Left lung (tissue), 10 donors: ENCODE results near the gene GABRB2. TPM values are rescaled to one million over a fixed set of nuclear protein-coding genes. Genes with fewer than 3 reads are reported as not detected.

ENCODE experiments used
- ATAC-seq: fragments of 200-7000 bp; cut with Tn5 transposase; one replicate; pipeline ENCODE4 v1.9.1; 2020; ENCODE audit warnings: moderate library complexity
- DNase-seq, 4 donors: peaks; one replicate each; pipeline ENCODE4 v3.0.0-alpha.2; 2013 to 2020
- H3K27ac ChIP-seq, 2 donors: fragments of 200-600 bp; sonication (generic) in 1 of 2; one replicate each; pipeline versions ENCODE4 v1.5.0 to v1.8.0; 2020 to 2021
- H3K27me3 ChIP-seq, 2 donors: fragments of 200-600 bp; sonication (generic) in 1 of 2; one replicate each; pipeline versions ENCODE4 v1.5.0 to v1.8.0; 2020 to 2021
- H3K36me3 ChIP-seq, 2 donors: fragments of 200-600 bp; sonication (generic) in 1 of 2; one replicate each; pipeline versions ENCODE4 v1.5.0 to v1.8.0; 2020 to 2021
- H3K4me1 ChIP-seq, 2 donors: fragments of 200-600 bp; one replicate each; pipeline ENCODE4 v1.8.0; 2021
- H3K4me3 ChIP-seq, 2 donors: fragments of 200-600 bp; sonication (generic) in 1 of 2; one replicate each; pipeline versions ENCODE4 v1.5.0 to v1.8.0; 2020 to 2021; ENCODE audit warnings: mild to moderate bottlenecking in 1 of 2
- H3K9me3 ChIP-seq, 2 donors: fragments of 200-600 bp; sonication (generic) in 1 of 2; one replicate each; pipeline versions ENCODE4 v1.5.0 to v1.8.0; 2020 to 2021
- intact Hi-C, 2 donors: fragments of 100-400 bp; cut with DNase I; formaldehyde crosslinking; loops; one replicate each; pipeline versions ENCODE4 v1.11.2 to v1.14.2; 2022
- polyA plus RNA-seq, 6 donors: library from polyadenylated mRNA; unstranded; fragments of 120-200 nt; gene quantifications; one replicate each; pipeline ENCODE4 v1.2.1, GENCODE V29; 2013; ENCODE audit not compliant: insufficient read length in 6 of 6
- total RNA-seq, 2 donors: library from RNA; stranded (reverse); fragmentation: NEBNext Ultra II Directional; extraction: Animal tissue kit (Norgen Biotek cat#: 25700); gene quantifications; one replicate each; pipeline ENCODE4 v1.2.1, GENCODE V29; 2021
- TF ChIP-seq, protein P1 (sequence below), 2 donors: fragments of 200-600 bp; sonication (generic) in 1 of 2; IDR thresholded peaks; one replicate each; pipeline versions ENCODE4 v1.5.0 to v1.8.0; 2021; ENCODE audit warnings: antibody characterized with exemption in 2 of 2
- donor health status: DM: no; HTN: yes; CAD: no.
- donor health status: DM: no; HTN: no; CAD: no.

Gene GABRB2
- total and polyA plus RNA-seq, 8 donors, result 0.50 to 3.1 (median 1.6) TPM

DNA sequence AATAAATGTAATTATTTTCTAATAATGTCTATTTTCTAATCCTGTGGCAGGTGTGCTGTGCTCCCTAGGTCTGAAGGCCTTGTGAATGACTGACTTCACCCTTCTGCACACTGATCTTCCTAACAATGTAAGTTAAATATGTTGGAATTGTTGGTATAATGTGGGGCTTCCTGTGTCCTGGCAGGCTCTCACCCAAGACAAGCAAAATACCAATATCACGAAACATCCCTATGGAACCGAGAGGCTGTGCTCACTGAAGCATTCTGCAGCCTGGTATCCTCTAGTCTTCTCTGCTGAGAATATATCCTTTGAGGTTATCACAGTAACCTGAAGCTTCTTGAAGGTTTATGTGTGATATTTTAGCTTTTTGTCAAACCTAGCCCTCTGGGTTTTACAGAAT, 159.4 kb downstream of the GABRB2 start:
- intact Hi-C loops, result no loop called here
- Histone ChIP-seq H3K36me3 (no peaks in the 10 kb centered on the region), H3K4me3 (no peak overlapping the region), H3K9me3 (no peaks in the 10 kb centered on the region), H3K27me3 (no peaks in the 10 kb centered on the region), H3K4me1 (no peaks in the 10 kb centered on the region), H3K27ac (no peak overlapping the region)
- no peak for DNase-seq
- TF ChIP-seq, protein P1, sequence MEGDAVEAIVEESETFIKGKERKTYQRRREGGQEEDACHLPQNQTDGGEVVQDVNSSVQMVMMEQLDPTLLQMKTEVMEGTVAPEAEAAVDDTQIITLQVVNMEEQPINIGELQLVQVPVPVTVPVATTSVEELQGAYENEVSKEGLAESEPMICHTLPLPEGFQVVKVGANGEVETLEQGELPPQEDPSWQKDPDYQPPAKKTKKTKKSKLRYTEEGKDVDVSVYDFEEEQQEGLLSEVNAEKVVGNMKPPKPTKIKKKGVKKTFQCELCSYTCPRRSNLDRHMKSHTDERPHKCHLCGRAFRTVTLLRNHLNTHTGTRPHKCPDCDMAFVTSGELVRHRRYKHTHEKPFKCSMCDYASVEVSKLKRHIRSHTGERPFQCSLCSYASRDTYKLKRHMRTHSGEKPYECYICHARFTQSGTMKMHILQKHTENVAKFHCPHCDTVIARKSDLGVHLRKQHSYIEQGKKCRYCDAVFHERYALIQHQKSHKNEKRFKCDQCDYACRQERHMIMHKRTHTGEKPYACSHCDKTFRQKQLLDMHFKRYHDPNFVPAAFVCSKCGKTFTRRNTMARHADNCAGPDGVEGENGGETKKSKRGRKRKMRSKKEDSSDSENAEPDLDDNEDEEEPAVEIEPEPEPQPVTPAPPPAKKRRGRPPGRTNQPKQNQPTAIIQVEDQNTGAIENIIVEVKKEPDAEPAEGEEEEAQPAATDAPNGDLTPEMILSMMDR (IDR thresholded peaks at IDR 0.05), result no peak
- ATAC-seq, result no peak

DNA sequence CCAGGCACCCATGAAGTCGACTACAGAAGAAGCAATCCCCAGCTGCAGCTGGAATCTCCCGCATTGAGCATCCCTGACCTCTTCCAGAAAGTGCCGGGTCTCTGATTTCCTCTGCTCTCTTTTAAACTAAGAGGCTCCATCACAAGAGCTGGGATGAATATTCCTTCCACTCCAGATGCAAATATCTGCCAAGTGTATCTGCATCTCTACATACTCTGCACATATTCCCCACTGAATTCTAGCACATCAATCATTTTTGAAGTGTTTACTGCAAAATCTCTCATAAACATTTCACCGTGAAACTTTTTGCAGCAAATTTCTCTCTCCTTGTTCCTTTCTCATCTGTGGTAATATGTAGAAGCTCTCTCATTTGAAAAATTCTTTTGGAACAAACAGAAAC, 161.5 kb downstream of the GABRB2 start:
- TF ChIP-seq, protein P1 (IDR thresholded peaks at IDR 0.05), result no peak
- intact Hi-C loops, result no loop called here
- Histone ChIP-seq H3K27me3 (no peaks in the 10 kb centered on the region), H3K9me3 (no peaks in the 10 kb centered on the region), H3K36me3 (no peaks in the 10 kb centered on the region), H3K4me3 (no peak overlapping the region), H3K27ac (no peak overlapping the region), H3K4me1 (no peaks in the 10 kb centered on the region)
- ATAC-seq (no peak), DNase-seq (no peak)

DNA sequence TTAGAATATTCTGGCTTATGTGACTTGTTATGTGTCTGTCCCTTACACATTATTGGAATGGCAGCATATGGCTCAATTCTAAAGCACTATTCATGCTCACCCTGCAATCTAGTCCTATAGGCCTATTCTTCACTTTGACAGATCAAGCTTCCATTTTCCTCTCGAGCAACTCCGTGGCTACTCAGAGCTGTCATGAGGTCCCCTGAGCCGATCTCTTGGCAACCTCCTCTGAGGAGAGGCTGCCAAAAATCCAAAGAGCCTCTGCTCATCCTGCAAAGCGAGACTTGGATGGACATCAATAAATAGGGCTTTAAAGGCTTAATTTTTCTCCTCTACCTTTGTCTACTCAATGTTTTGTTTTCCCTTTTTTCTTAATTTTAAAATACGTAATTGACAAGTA, 163.8 kb downstream of the GABRB2 start:
- intact Hi-C loops, result no loop called here
- Histone ChIP-seq H3K27me3 (no peaks in the 10 kb centered on the region), H3K9me3 (no peaks in the 10 kb centered on the region), H3K36me3 (no peaks in the 10 kb centered on the region), H3K4me3 (no peak overlapping the region), H3K4me1 (no peaks in the 10 kb centered on the region), H3K27ac (no peak overlapping the region)
- TF ChIP-seq, protein P1 (IDR thresholded peaks at IDR 0.05), result no peak
- ATAC-seq, result no peak
- DNase-seq, result no peak

DNA sequence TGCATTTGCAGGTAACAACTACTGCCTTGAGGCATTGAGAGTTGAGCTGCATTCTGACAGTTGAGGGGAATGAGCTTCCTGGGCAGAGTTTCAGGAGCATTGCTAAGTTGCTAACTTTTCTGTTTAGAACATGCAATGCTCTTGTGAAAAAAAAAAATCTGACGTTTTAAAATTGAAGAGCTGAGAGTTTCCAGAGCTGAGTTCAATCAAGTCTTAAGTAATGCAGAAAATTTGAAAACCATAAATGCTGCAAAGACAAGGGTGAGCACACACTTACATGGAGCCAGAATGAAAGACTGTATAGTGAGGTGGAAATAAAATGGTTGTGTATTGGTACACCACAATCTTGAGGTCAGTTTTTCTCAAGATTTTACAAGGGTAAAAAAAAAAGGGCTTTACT, 166.0 kb downstream of the GABRB2 start:
- TF ChIP-seq, protein P1 (IDR thresholded peaks at IDR 0.05), result no peak
- no peak overlapping the region for H3K27ac ChIP-seq
- intact Hi-C loops, result no loop called here
- no peak overlapping the region for H3K4me3 ChIP-seq
- H3K9me3 ChIP-seq, result no peaks in the 10 kb centered on the region
- H3K27me3 ChIP-seq, result no peaks in the 10 kb centered on the region
- H3K4me1 ChIP-seq, result no peaks in the 10 kb centered on the region
- DNase-seq (no peak), ATAC-seq (no peak)
- no peaks in the 10 kb centered on the region for H3K36me3 ChIP-seq

DNA sequence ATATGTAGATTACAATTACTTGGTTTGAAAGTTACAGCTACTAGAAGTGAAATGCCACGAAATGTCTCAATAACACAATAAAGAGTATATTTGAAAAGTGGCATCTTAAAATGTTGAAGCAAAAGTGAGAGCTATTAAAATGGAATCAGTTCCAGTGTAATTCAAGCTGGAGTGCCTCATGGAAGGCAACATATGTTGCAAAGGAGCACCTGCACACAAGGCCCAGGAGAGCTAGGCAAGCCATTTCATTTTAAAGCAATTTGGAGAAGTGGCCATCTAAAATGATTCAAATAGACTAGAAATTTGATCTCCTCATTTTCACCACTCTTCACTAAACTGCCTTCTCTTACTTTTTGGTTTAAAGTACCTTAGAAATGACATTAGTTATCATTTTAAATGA, 167.8 kb downstream of the GABRB2 start:
- intact Hi-C loops, result no loop called here
- TF ChIP-seq, protein P1 (IDR thresholded peaks at IDR 0.05), result no peak
- H3K36me3 ChIP-seq, result no peaks in the 10 kb centered on the region

More for the DNA sequence above, 167.8 kb downstream of the GABRB2 start:
- Histone ChIP-seq H3K4me3 (no peak overlapping the region), H3K27me3 (no peaks in the 10 kb centered on the region), H3K27ac (no peak overlapping the region), H3K4me1 (no peaks in the 10 kb centered on the region), H3K9me3 (no peaks in the 10 kb centered on the region)
- no peak for ATAC-seq
- no peak for DNase-seq
